Measurements from ENCODE around the gene TNK2.

Gene TNK2

DNA sequence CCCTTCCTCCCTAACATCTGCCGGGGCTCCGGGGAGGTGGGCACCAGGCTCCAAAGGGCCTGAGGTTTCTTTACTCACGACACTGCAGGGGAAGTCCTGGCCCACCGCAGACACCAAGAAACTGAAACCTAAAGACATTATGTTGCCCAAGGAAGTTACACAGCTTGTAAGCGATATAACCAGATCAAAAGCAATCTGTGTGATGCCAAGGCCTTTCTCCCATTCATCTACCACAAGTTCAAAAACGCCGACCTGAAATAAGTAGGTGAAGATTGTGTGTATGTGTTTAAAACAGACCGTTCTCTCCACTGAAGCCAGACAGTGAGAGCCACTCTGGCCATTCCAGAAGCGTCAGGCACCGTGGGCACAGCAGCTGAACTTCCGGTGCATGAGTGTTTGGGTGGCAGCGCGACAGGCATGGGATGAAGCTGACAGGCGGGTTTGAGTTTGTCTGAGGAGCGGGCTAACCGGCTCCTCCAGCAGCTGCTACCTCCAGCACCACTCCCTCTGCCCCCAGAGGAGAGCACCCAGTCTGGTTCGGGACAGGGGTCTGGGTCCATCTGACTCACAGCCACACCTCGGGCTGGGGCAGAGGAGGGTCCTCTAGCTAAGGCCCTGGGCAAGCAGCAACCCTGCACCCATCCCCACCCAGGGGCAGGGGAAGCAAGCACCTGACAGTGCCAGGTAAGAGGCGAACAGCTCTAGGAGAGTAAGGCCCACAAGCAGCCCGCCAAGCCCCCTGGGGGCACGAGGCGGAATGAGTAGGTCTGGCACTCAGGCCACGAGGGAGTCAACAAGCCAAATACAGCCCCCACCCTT, 1.3 kb downstream of the TNK2 start:
- H2AFZ ChIP-seq (ENCODE audit: low read depth, low read length, severe bottlenecking) = no peak overlapping the region
- H3K27me3 ChIP-seq (ENCODE audit: low read length) = no peaks in the 10 kb centered on the region
- H3K27ac ChIP-seq (ENCODE audit: low read depth, low read length) = peak overlapping the region; percentile 98
- no peaks in the 10 kb centered on the region for H4K20me1 ChIP-seq (ENCODE audit: low read depth, low read length)
- peak overlapping the region; percentile 72 for H3K9ac ChIP-seq (ENCODE audit: low read length)
- TF ChIP-seq EZH2phosphoT487 (conservative IDR thresholded peaks at IDR 0.05; ENCODE audit: low read length) = no peak
- TF ChIP-seq, protein P1, sequence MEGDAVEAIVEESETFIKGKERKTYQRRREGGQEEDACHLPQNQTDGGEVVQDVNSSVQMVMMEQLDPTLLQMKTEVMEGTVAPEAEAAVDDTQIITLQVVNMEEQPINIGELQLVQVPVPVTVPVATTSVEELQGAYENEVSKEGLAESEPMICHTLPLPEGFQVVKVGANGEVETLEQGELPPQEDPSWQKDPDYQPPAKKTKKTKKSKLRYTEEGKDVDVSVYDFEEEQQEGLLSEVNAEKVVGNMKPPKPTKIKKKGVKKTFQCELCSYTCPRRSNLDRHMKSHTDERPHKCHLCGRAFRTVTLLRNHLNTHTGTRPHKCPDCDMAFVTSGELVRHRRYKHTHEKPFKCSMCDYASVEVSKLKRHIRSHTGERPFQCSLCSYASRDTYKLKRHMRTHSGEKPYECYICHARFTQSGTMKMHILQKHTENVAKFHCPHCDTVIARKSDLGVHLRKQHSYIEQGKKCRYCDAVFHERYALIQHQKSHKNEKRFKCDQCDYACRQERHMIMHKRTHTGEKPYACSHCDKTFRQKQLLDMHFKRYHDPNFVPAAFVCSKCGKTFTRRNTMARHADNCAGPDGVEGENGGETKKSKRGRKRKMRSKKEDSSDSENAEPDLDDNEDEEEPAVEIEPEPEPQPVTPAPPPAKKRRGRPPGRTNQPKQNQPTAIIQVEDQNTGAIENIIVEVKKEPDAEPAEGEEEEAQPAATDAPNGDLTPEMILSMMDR (IDR thresholded peaks at IDR 0.05; ENCODE audit: insufficient read depth, low read length, poor library complexity, severe bottlenecking) = no peak
- no peaks in the 10 kb centered on the region for H3K36me3 ChIP-seq (ENCODE audit: low read length)
- peaks cover 43% of the 10 kb centered on the region for H3K79me2 ChIP-seq (ENCODE audit: insufficient read depth, low read length)
- H3K4me2 ChIP-seq (ENCODE audit: low read depth, low read length, poor library complexity, severe bottlenecking) = peak overlapping the region; percentile 81
- H3K4me3 ChIP-seq (ENCODE audit: insufficient read depth, low read length, poor library complexity, severe bottlenecking) = peak overlapping the region; percentile 56
- H3F3A ChIP-seq (ENCODE audit: insufficient read depth) = peaks cover 39% of the 10 kb centered on the region
- no peaks in the 10 kb centered on the region for H3K9me2 ChIP-seq (replicated peaks; ENCODE audit: insufficient read depth, low read length)
- H3K9me3 ChIP-seq (ENCODE audit: insufficient read depth, low read length) = no peaks in the 10 kb centered on the region

DNA sequence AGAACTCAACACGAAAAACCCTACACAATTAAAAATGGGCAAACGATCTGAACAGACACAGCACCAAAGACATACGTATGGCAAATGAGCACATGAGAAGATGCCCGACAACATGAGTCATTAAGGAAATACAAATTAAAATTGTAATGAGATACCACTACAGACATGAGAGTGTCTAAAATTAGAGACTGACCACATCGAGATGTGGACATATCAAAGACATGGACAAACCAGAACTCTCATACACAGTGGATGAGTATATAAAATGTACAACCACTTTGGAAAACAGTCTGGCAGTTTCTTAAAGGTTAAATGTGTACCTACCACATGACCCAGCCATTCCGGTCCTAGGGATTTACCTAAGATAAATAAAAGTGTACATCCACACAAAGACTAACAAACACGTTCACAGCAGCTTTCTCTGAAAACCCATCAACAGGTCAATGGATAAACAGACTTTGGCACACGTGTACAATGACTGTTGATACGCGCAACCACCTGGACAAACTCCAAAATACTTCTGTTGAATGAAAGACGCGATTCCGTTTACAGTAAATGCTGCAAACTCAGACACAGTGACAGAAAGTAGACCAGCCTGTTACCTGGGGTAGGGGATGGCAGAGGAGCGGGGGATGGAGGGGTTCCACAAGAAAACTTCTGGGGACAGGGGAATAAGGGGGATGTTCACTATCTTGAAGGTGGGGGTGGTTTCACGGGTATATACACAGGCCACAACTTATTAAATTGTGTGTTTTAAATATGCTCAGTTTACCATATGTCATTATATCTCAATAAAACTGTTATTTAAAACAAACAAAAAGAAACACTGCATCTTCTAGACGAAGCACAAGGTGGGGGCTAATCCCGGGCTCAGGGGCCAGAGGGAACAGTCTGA, 2.1 kb downstream of the TNK2 start:
- peak overlapping the region; percentile 72 for H3K9ac ChIP-seq (ENCODE audit: low read length)
- no peaks in the 10 kb centered on the region for H3K9me3 ChIP-seq (ENCODE audit: insufficient read depth, low read length)
- peaks cover 51% of the 10 kb centered on the region for H3K79me2 ChIP-seq (ENCODE audit: insufficient read depth, low read length)
- H3K4me2 ChIP-seq (ENCODE audit: low read depth, low read length, poor library complexity, severe bottlenecking) = peak overlapping the region; percentile 81
- no peaks in the 10 kb centered on the region for H3K36me3 ChIP-seq (ENCODE audit: low read length)
- H3K9me2 ChIP-seq (replicated peaks; ENCODE audit: insufficient read depth, low read length) = no peaks in the 10 kb centered on the region
- no peaks in the 10 kb centered on the region for H4K20me1 ChIP-seq (ENCODE audit: low read depth, low read length)
- peak overlapping the region; percentile 56 for H3K4me3 ChIP-seq (ENCODE audit: insufficient read depth, low read length, poor library complexity, severe bottlenecking)
- peaks cover 39% of the 10 kb centered on the region for H3F3A ChIP-seq (ENCODE audit: insufficient read depth)
- peak overlapping the region; percentile 98 for H3K27ac ChIP-seq (ENCODE audit: low read depth, low read length)
- TF ChIP-seq, protein P1 (IDR thresholded peaks at IDR 0.05; ENCODE audit: insufficient read depth, low read length, poor library complexity, severe bottlenecking) = no peak
- no peak for TF ChIP-seq EZH2phosphoT487 (conservative IDR thresholded peaks at IDR 0.05; ENCODE audit: low read length)
- H3K27me3 ChIP-seq (ENCODE audit: low read length) = no peaks in the 10 kb centered on the region
- no peak overlapping the region for H2AFZ ChIP-seq (ENCODE audit: low read depth, low read length, severe bottlenecking)

DNA sequence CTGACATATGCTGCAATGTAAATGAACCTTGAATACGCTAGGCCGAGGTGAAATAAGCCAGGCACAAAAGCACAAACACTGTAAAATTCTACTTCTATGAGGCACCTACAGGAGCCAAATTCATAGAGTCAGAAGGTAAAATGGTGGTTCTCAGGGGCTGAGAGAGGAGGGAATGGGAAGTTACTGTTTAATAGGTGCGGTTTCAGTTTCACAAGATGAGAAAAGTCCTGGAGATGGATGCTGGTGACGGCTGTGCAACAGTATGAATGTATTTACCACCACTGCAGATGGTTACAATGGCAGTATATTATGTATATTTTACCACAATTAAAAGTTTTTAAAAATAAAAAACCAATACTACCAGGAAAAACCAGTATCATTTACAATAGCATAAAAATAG, 4.0 kb downstream of the TNK2 start:
- H4K20me1 ChIP-seq (ENCODE audit: low read depth, low read length) = no peaks in the 10 kb centered on the region; the same call in 1 of the 2 replicates
- H3K9ac ChIP-seq (ENCODE audit: low read length) = peak overlapping the region; percentile 22
- H3K9me2 ChIP-seq (replicated peaks; ENCODE audit: insufficient read depth, low read length) = no peaks in the 10 kb centered on the region
- H3K27me3 ChIP-seq (ENCODE audit: low read length) = no peaks in the 10 kb centered on the region
- no peaks in the 10 kb centered on the region for H3K36me3 ChIP-seq (ENCODE audit: low read length)
- no peak overlapping the region for H2AFZ ChIP-seq (ENCODE audit: low read depth, low read length, severe bottlenecking)
- H3K4me2 ChIP-seq (ENCODE audit: low read depth, low read length, poor library complexity, severe bottlenecking) = peak overlapping the region; percentile 81
- H3F3A ChIP-seq (ENCODE audit: insufficient read depth) = peaks cover 39% of the 10 kb centered on the region
- H3K4me3 ChIP-seq (ENCODE audit: insufficient read depth, low read length, poor library complexity, severe bottlenecking) = peak overlapping the region; percentile 26
- TF ChIP-seq EZH2phosphoT487 (conservative IDR thresholded peaks at IDR 0.05; ENCODE audit: low read length) = no peak
- TF ChIP-seq, protein P1 (IDR thresholded peaks at IDR 0.05; ENCODE audit: insufficient read depth, low read length, poor library complexity, severe bottlenecking) = no peak
- H3K9me3 ChIP-seq (ENCODE audit: insufficient read depth, low read length) = no peaks in the 10 kb centered on the region
- H3K79me2 ChIP-seq (ENCODE audit: insufficient read depth, low read length) = peaks cover 70% of the 10 kb centered on the region
- peak overlapping the region; percentile 76 for H3K27ac ChIP-seq (ENCODE audit: low read depth, low read length)
